Type B pancreatic cell (in vitro differentiated cells): ENCODE data around the gene PRPSAP2. TPM values are rescaled to one million over a fixed set of nuclear protein-coding genes. Genes with fewer than 3 reads are reported as not detected.
"Not testable (repeated sequence)": the region's sequence is repeated elsewhere in the genome, so short reads cannot be mapped to it uniquely, and the experiment has no call there.

ENCODE experiments used
- DNase-seq: peaks from one replicate; pipeline ENCODE4 v3.0.0; 2021; ENCODE audit warnings: mixed read lengths; ENCODE audit not compliant: unreplicated experiment; ENCODE audit errors: extremely low spot score
- H3K27ac Mint-ChIP-seq: 2 replicates; pipeline ENCODE4 v1.8.0; 2021; ENCODE audit warnings: mild to moderate bottlenecking, mixed read lengths
- H3K27me3 Mint-ChIP-seq: 2 replicates; pipeline ENCODE4 v1.8.0; 2021; ENCODE audit warnings: mixed read lengths
- H3K36me3 Mint-ChIP-seq: 2 replicates; pipeline ENCODE4 v1.8.0; 2021; ENCODE audit warnings: mixed read lengths
- H3K4me1 Mint-ChIP-seq: one replicate; pipeline ENCODE4 v1.8.0; 2021; ENCODE audit warnings: mixed read lengths; ENCODE audit not compliant: unreplicated experiment
- H3K4me3 Mint-ChIP-seq: 2 replicates; pipeline ENCODE4 v1.8.0; 2021; ENCODE audit warnings: mild to moderate bottlenecking, mixed read lengths
- H3K9me3 Mint-ChIP-seq: 2 replicates; pipeline ENCODE4 v1.8.0; 2021; ENCODE audit warnings: mixed read lengths
- long read RNA-seq: library from polyadenylated mRNA; unstranded; transcript quantifications from one replicate; pipeline ENCODE4 v2.0.0, GENCODE V29; 2020
- total RNA-seq: library from RNA; stranded (reverse); gene quantifications from 2 replicates; pipeline ENCODE4 v1.2.1, GENCODE V29; 2021; ENCODE audit warnings: low replicate concordance
- TF ChIP-seq, protein P1 (sequence below): fragments of 200-600 bp; sonication (generic); conservative IDR thresholded peaks from 2 replicates; pipeline ENCODE4 v1.5.0; 2021; ENCODE audit warnings: antibody characterized with exemption, mild to moderate bottlenecking

PRPSAP2 gene
- 37.0 and 50.7 TPM in 2 replicates for total RNA-seq
- long read RNA-seq, transcript PRPSAP2-201 (12 exons, 1,910 nt), result major isoform, 80 of 166 reads
- long read RNA-seq, partial matches to known transcripts, result 6 of 166 reads
- long read RNA-seq, other reads (novel, unspliced or antisense), result 76 of 166 reads

DNA sequence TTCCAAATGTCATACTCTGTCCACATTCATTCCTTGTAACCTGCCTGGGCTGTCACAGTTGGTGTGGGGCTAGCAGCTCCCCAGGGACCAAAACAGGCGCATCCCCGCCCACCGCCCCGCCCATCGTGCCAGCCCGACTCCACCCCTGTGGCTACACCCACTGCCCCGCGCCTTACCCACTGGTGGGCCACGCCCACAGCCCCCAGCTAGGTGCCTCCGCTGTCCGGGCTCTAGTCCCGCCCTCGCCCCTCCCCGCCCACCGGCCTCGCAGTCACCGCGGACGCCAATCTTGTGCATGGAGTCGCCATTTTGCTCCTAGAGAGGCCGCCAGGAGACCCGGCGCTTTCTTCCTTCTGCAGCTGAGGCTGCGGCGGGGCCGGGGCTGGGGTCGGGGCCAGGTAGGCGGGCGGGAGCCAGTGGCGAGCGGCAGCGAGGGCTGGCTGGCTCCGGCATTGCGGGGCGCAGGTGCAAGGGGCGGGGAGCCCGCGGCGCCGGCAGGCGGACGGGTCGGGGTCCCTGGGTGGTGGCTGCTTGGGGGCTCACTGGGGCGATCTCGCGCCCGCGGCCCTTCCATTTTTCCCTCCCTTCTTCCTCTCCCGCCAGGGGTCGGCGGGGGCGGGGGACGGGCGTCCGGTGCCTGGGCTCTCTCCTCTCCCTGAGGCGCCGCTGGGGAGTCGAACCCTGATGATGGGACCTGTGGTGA is at the start of gene PRPSAP2:
TSS of gene PRPSAP2 (plus strand) at position 268 of the 703 bp plus-strand sequence. CDS start 7,703 bp downstream, outside the sequence.
- TF ChIP-seq, protein P1, sequence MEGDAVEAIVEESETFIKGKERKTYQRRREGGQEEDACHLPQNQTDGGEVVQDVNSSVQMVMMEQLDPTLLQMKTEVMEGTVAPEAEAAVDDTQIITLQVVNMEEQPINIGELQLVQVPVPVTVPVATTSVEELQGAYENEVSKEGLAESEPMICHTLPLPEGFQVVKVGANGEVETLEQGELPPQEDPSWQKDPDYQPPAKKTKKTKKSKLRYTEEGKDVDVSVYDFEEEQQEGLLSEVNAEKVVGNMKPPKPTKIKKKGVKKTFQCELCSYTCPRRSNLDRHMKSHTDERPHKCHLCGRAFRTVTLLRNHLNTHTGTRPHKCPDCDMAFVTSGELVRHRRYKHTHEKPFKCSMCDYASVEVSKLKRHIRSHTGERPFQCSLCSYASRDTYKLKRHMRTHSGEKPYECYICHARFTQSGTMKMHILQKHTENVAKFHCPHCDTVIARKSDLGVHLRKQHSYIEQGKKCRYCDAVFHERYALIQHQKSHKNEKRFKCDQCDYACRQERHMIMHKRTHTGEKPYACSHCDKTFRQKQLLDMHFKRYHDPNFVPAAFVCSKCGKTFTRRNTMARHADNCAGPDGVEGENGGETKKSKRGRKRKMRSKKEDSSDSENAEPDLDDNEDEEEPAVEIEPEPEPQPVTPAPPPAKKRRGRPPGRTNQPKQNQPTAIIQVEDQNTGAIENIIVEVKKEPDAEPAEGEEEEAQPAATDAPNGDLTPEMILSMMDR, result peak; percentile 37
- Mint-ChIP-seq H3K4me1 (peaks cover 23% of the 10 kb centered on the region), H3K9me3 (no peaks in the 10 kb centered on the region), H3K36me3 (peaks cover 11% of the 10 kb centered on the region), H3K4me3 (peak within 1 kb of the TSS; percentile 93), H3K27me3 (no peaks in the 10 kb centered on the region), H3K27ac (peak within 1 kb of the TSS; percentile 88)
- peak; percentile 92 for DNase-seq

GRCh38 chr17:18815924-18816323 is 42.0 kb upstream of the PRPSAP2 start:
- not testable (repeated sequence) for H3K4me3 Mint-ChIP-seq, H3K36me3 Mint-ChIP-seq, DNase-seq, H3K27ac Mint-ChIP-seq, H3K27me3 Mint-ChIP-seq, H3K9me3 Mint-ChIP-seq, H3K4me1 Mint-ChIP-seq

GRCh38 chr17:18816489-18817371 is 41.2 kb upstream of the PRPSAP2 start:
- H3K27ac Mint-ChIP-seq, H3K9me3 Mint-ChIP-seq, H3K27me3 Mint-ChIP-seq, H3K4me1 Mint-ChIP-seq, H3K36me3 Mint-ChIP-seq, H3K4me3 Mint-ChIP-seq, DNase-seq: not testable (repeated sequence)
- TF ChIP-seq, protein P1, result peak; percentile 81

- not testable (repeated sequence) for H3K4me3 Mint-ChIP-seq, H3K27me3 Mint-ChIP-seq, DNase-seq, H3K27ac Mint-ChIP-seq, H3K36me3 Mint-ChIP-seq, H3K4me1 Mint-ChIP-seq, H3K9me3 Mint-ChIP-seq
These were observed 36.5 kb upstream of the PRPSAP2 start for GRCh38 chr17:18821430-18821829.

DNA sequence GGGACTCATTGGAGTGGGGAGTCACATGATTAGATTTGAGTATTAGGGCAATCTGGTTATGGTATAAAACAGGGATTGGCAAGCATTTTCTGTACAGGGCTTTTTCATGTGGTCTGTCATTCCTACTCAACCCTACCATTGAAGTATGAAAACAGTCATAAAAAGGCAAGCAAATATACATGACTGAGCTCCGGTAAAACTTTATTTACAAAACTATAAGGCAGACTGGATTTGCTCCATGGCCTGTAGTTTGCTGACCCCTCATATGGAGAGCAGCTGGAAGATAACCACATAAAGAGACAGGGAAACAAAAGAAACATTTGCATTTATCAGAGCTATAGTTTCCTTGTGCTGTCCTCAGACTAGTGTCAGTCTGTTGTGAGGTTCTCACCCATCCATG is 30.3 kb upstream of the PRPSAP2 start:
- not testable (repeated sequence) for H3K27me3 Mint-ChIP-seq, H3K36me3 Mint-ChIP-seq, H3K4me1 Mint-ChIP-seq, H3K4me3 Mint-ChIP-seq, H3K27ac Mint-ChIP-seq, DNase-seq, H3K9me3 Mint-ChIP-seq

DNA sequence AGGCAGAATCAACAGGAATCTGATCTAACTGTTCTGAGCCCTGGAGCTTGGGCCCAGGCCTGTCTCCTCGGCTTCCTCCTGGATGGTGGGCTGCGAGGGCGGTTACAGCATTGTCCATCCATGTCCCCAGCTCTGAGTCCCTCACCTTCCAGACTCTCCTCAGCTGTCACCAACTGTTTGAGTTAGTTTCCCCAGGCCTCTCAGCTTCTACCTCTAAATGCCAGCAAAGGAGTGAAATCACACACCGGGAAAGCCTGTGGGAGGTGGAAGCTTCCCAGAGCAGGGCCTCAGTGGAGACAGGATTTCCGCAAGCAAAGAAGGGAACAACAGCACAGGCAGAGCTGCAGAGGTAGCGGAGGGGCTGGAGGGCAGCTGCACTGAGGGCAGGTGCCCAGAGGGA is 9.4 kb upstream of the PRPSAP2 start:
- Mint-ChIP-seq H3K27me3 (peaks cover 3% of the 10 kb centered on the region), H3K36me3 (no peaks in the 10 kb centered on the region), H3K4me3 (no peak overlapping the region), H3K4me1 (no peaks in the 10 kb centered on the region), H3K27ac (no peak overlapping the region), H3K9me3 (no peaks in the 10 kb centered on the region)
- no peak for DNase-seq
- TF ChIP-seq, protein P1, result no peak

DNA sequence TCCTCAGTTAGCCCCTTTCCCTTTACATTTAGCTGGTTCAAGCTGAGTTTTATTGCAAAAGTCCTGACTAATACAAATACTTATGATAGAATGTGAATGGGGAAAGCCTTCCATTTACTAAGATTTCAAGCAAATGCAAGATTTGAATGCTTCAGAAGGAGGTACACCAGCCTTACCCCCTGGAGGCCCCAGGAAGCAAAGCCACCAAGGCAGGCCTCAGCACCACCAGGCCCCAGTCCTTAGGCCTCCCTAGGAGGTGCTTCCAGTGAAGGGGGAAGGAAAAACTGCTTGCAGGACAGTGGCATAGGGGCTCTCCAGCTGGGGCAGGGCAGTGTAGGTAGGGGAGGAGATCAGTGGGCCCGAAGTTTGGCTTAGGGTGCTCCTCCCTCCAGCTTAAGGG is 7.3 kb upstream of the PRPSAP2 start:
- no peak for DNase-seq
- no peak overlapping the region for H3K27ac Mint-ChIP-seq
- TF ChIP-seq, protein P1, result no peak
- H3K4me1 Mint-ChIP-seq, result peaks cover 4% of the 10 kb centered on the region
- no peaks in the 10 kb centered on the region for H3K27me3 Mint-ChIP-seq
- H3K4me3 Mint-ChIP-seq, result no peak overlapping the region
- no peaks in the 10 kb centered on the region for H3K9me3 Mint-ChIP-seq
- no peaks in the 10 kb centered on the region for H3K36me3 Mint-ChIP-seq
